K562 (cell line): ENCODE data around the gene AQP9. TPM values are rescaled to one million over a fixed set of nuclear protein-coding genes. Genes with fewer than 3 reads are reported as not detected.

Source experiments
- ARNT ChIP-seq, 2 experiments: fragments of 450-650 bp; IDR thresholded peaks; 2 replicates each; pipeline ENCODE4 v1.6.1; 2016; ENCODE audit warnings: mild to moderate bottlenecking in 1 of 2
- CREM ChIP-seq: IDR thresholded peaks from 2 replicates; pipeline ENCODE4 v1.6.1; 2014; ENCODE audit warnings: antibody characterized with exemption, low read depth
- CXXC5 ChIP-seq: fragments of 250-450 bp; sonication (Bioruptor Pico); IDR thresholded peaks from 2 replicates; pipeline ENCODE4 v1.8.0; 2022; ENCODE audit warnings: inconsistent platforms, mild to moderate bottlenecking, moderate library complexity
- ERF ChIP-seq: fragments of 450-650 bp; formaldehyde crosslinking; IDR thresholded peaks from 2 replicates; pipeline ENCODE4 v1.4.0; 2020; ENCODE audit warnings: mild to moderate bottlenecking, mixed read lengths
- GTF2A2 ChIP-seq: IDR thresholded peaks from 2 replicates; pipeline ENCODE4 v1.6.1; 2016; ENCODE audit warnings: mild to moderate bottlenecking, missing genetic modification characterization, missing compliant biosample characterization
- HMGN3 ChIP-seq: IDR thresholded peaks from 2 replicates; pipeline ENCODE4 v1.6.1; 2011; ENCODE audit warnings: borderline replicate concordance, low read depth, mild to moderate bottlenecking, mixed read lengths, low read length; ENCODE audit not compliant: insufficient read length; ENCODE audit errors: extremely low read depth
- HNRNPH1 ChIP-seq: fragments of 200-400 bp; formaldehyde crosslinking; optimal IDR thresholded peaks from 2 replicates; pipeline ENCODE3; 2017; ENCODE audit warnings: low read depth, mild to moderate bottlenecking, low read length, moderate library complexity
- LCOR ChIP-seq: sonication (generic); formaldehyde crosslinking; IDR thresholded peaks from 2 replicates; pipeline ENCODE4 v1.8.0; 2022; ENCODE audit warnings: mild to moderate bottlenecking, missing genetic modification reagents
- NFIC ChIP-seq: fragments of 450-650 bp; IDR thresholded peaks from 2 replicates; pipeline ENCODE4 v1.6.1; 2017; ENCODE audit warnings: mild to moderate bottlenecking, inconsistent platforms
- POLR2G ChIP-seq: fragments of 200-400 bp; formaldehyde crosslinking; IDR thresholded peaks from 2 replicates; pipeline ENCODE4 v1.6.1; 2017; ENCODE audit warnings: low read depth, mild to moderate bottlenecking, antibody characterized with exemption, low read length, moderate library complexity
- RAD21 ChIP-seq, 2 experiments: fragments of 250-450 bp in 1 of 2; fragments of 450-650 bp in 1 of 2; sonication (Bioruptor Pico) in 1 of 2; formaldehyde crosslinking in 1 of 2; IDR thresholded peaks in 1 of 2; conservative IDR thresholded peaks in 1 of 2; 2 replicates each; pipeline versions ENCODE4 v1.4.0 to v1.8.0; 2020 to 2022; ENCODE audit warnings: mild to moderate bottlenecking in 2 of 2, moderate library complexity in 1 of 2
- RHOXF2B ChIP-seq: fragments of 250-450 bp; sonication (Bioruptor Pico); conservative IDR thresholded peaks from 2 replicates; pipeline ENCODE4 v1.5.1; 2021
- SETDB1 ChIP-seq: IDR thresholded peaks from one replicate; pipeline ENCODE4 v1.6.1; 2012; ENCODE audit warnings: low read length, control low read depth, inconsistent platforms
- SP2 ChIP-seq: IDR thresholded peaks from 2 replicates; pipeline ENCODE4 v1.6.1; 2011; ENCODE audit warnings: mild to moderate bottlenecking, low read depth, low read length, moderate library complexity; ENCODE audit not compliant: poor library complexity, severe bottlenecking; ENCODE audit errors: extremely low read depth
- ZFP1 ChIP-seq: fragments of 450-650 bp; formaldehyde crosslinking; IDR thresholded peaks from 2 replicates; pipeline ENCODE4 v1.4.0; 2020; ENCODE audit warnings: mild to moderate bottlenecking, mixed read lengths
- ZNF780A ChIP-seq: fragments of 250-450 bp; sonication (Bioruptor Pico); IDR thresholded peaks from 2 replicates; pipeline ENCODE4 v1.5.0; 2021; ENCODE audit warnings: mild to moderate bottlenecking
- ZZZ3 ChIP-seq: fragments of 450-650 bp; IDR thresholded peaks from 2 replicates; pipeline ENCODE4 v1.6.1; 2016; ENCODE audit warnings: antibody characterized with exemption, mild to moderate bottlenecking, moderate library complexity
- polyA plus RNA-seq, 8 experiments: library from polyadenylated mRNA; depleted of rRNA in 4 of 8; stranded (reverse) in 5 of 8; unstranded in 3 of 8; fragments of >200 nt; fragmentation: Nextera tagmentation in 2 of 8; fragmentation: Illumina TruSeq in 1 of 8; extraction: Ambion mirVana in 2 of 8; extraction: Trizol in 1 of 8; gene quantifications; 2 replicates each; pipeline versions ENCODE4 v1.2.1 to v1.2.3, GENCODE V29; 2011 to 2014; ENCODE audit warnings: inconsistent platforms in 1 of 8, missing spikeins in 1 of 8
- total RNA-seq, 7 experiments: library from RNA; depleted of rRNA in 6 of 7; stranded (reverse); fragments of >200 nt in 6 of 7; fragmentation: Illumina TruSeq in 2 of 7; extraction: Trizol in 2 of 7; gene quantifications; 2 replicates each; pipeline versions ENCODE4 v1.2.1 to v1.2.3, GENCODE V29; 2011 to 2021; ENCODE audit warnings: low replicate concordance in 1 of 7
- TF ChIP-seq, protein P1 (sequence below): fragments of 450-650 bp; IDR thresholded peaks from 2 replicates; pipeline ENCODE4 v1.6.1; 2016; ENCODE audit warnings: antibody characterized with exemption
- TF ChIP-seq, protein P2 (sequence below): fragments of 250-450 bp; sonication (Bioruptor Pico); IDR thresholded peaks from 2 replicates; pipeline ENCODE4 v1.5.0; 2022; ENCODE audit warnings: mild to moderate bottlenecking
- TF ChIP-seq, protein P3 (sequence below): sonication (generic); formaldehyde crosslinking; IDR thresholded peaks from 2 replicates; pipeline ENCODE4 v1.8.1; 2022; ENCODE audit warnings: missing genetic modification reagents
- TF ChIP-seq, protein P4 (sequence below): fragments of 200-800 bp; sonication (Bioruptor generic); IDR thresholded peaks from 2 replicates; pipeline ENCODE4 v1.6.1; 2017; ENCODE audit warnings: missing genetic modification characterization, missing compliant biosample characterization
- TF ChIP-seq, protein P5 (sequence below): fragments of 250-450 bp; sonication (Bioruptor Pico); IDR thresholded peaks from 2 replicates; pipeline ENCODE4 v1.8.0; 2021; ENCODE audit warnings: borderline replicate concordance, mild to moderate bottlenecking, moderate library complexity; ENCODE audit not compliant: poor library complexity, severe bottlenecking

Gene AQP9
- total and polyA plus RNA-seq, 9 of the 15 experiments (the other 6 are each of a cell fraction or from before 2014, with no cell fraction given), result 0.04 to 0.33 (median 0.07) TPM; not detected in 4

DNA sequence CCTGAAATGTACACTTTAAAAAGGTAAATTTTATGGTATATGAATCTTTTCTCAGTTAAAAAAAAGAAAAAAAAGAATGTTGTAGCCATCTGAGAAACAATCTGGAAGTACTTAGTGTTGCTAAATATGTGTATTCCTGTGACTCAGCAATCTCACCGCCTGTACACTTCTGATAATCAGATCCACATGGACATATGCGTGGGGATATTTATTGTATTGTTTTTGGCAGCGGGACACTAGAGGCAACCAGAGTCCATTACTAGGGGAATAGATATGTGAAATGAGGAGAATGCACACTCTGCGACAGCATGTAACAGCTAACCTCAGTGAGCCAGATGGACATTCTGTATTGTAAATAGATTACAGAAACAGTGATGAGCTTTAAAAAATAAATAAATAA is 65.4 kb downstream of the AQP9 start (continued):
- TF ChIP-seq, protein P1, sequence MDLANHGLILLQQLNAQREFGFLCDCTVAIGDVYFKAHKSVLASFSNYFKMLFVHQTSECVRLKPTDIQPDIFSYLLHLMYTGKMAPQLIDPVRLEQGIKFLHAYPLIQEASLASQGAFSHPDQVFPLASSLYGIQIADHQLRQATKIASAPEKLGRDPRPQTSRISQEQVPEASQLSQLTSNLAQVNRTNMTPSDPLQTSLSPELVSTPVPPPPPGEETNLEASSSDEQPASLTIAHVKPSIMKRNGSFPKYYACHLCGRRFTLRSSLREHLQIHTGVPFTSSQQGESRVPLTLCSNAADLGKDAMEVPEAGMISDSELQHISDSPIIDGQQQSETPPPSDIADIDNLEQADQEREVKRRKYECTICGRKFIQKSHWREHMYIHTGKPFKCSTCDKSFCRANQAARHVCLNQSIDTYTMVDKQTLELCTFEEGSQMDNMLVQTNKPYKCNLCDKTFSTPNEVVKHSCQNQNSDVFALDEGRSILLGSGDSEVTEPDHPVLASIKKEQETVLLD, result no peak
- TF ChIP-seq LCOR (CRISPR knock-in tag) (no peak), SP2 (no peak), NFIC (peak; percentile 83), GTF2A2 (tag) (no peak), RAD21 (CRISPR knock-in tag; conservative IDR thresholded peaks at IDR 0.05 in 1 of 2, IDR thresholded peaks at IDR 0.05 in 1 of 2) (no peak), ERF (no peak), HMGN3 (peak; percentile 62), ARNT (IDR thresholded peaks at IDR 0.05) (peak in 1 of 2 experiments; percentile 45; a peak in 1 of 4 replicates), CXXC5 (CRISPR knock-in tag) (peak; percentile 54), CREM (peak; percentile 46; the same call in 1 of the 2 replicates), RHOXF2B (no peak), SETDB1 (no peak), ZNF780A (CRISPR knock-in tag) (no peak), ZFP1 (CRISPR knock-in tag) (no peak), HNRNPH1 (no peak), ZZZ3 (no peak), POLR2G (no peak)
- TF ChIP-seq, protein P2, sequence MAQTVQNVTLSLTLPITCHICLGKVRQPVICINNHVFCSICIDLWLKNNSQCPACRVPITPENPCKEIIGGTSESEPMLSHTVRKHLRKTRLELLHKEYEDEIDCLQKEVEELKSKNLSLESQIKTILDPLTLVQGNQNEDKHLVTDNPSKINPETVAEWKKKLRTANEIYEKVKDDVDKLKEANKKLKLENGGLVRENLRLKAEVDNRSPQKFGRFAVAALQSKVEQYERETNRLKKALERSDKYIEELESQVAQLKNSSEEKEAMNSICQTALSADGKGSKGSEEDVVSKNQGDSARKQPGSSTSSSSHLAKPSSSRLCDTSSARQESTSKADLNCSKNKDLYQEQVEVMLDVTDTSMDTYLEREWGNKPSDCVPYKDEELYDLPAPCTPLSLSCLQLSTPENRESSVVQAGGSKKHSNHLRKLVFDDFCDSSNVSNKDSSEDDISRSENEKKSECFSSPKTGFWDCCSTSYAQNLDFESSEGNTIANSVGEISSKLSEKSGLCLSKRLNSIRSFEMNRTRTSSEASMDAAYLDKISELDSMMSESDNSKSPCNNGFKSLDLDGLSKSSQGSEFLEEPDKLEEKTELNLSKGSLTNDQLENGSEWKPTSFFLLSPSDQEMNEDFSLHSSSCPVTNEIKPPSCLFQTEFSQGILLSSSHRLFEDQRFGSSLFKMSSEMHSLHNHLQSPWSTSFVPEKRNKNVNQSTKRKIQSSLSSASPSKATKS (CRISPR knock-in tag), result no peak
- TF ChIP-seq, protein P3, sequence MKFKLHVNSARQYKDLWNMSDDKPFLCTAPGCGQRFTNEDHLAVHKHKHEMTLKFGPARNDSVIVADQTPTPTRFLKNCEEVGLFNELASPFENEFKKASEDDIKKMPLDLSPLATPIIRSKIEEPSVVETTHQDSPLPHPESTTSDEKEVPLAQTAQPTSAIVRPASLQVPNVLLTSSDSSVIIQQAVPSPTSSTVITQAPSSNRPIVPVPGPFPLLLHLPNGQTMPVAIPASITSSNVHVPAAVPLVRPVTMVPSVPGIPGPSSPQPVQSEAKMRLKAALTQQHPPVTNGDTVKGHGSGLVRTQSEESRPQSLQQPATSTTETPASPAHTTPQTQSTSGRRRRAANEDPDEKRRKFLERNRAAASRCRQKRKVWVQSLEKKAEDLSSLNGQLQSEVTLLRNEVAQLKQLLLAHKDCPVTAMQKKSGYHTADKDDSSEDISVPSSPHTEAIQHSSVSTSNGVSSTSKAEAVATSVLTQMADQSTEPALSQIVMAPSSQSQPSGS, result no peak
- TF ChIP-seq, protein P4, sequence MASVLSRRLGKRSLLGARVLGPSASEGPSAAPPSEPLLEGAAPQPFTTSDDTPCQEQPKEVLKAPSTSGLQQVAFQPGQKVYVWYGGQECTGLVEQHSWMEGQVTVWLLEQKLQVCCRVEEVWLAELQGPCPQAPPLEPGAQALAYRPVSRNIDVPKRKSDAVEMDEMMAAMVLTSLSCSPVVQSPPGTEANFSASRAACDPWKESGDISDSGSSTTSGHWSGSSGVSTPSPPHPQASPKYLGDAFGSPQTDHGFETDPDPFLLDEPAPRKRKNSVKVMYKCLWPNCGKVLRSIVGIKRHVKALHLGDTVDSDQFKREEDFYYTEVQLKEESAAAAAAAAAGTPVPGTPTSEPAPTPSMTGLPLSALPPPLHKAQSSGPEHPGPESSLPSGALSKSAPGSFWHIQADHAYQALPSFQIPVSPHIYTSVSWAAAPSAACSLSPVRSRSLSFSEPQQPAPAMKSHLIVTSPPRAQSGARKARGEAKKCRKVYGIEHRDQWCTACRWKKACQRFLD, result peak; percentile 74; the same call in 1 of the 2 replicates
- TF ChIP-seq, protein P5, sequence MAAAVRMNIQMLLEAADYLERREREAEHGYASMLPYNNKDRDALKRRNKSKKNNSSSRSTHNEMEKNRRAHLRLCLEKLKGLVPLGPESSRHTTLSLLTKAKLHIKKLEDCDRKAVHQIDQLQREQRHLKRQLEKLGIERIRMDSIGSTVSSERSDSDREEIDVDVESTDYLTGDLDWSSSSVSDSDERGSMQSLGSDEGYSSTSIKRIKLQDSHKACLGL (CRISPR knock-in tag), result no peak
